ENCODE results near the gene ZNF804A.

ZNF804A gene

DNA sequence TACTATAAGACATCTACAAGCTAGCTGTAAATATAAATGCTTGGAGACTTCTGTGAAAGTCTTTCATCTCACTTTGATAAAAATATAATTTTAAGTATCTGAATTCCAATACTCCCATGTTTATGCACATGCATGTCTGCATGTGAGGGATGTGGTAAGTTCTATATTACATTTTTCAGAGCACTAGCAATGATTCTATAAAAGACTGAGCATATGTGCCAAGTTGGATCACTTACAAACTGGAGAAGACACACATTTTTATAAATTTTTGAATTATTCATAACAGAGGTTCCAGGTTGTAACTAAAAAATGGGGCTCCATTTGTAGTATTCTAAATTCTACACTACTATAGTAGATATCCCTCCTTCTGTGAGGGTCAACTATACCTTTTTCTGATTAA is 26.0 kb downstream of the ZNF804A start:
- H3K4me3 ChIP-seq (replicated peaks; ENCODE audit: low read depth, low read length) = no peak overlapping the region
- no peak for TF ChIP-seq CTCF (IDR thresholded peaks at IDR 0.05; ENCODE audit: low read length, missing control alignments)
- no peak for DNase-seq (ENCODE audit: low read depth)

- no peak overlapping the region for H3K4me3 ChIP-seq (replicated peaks; ENCODE audit: low read depth, low read length)
- no peak for TF ChIP-seq CTCF (IDR thresholded peaks at IDR 0.05; ENCODE audit: low read length, missing control alignments)
- DNase-seq (ENCODE audit: low read depth) = no peak
Measured at GRCh38 chr2:184628051-184628450, 29.7 kb downstream of the ZNF804A start.

DNA sequence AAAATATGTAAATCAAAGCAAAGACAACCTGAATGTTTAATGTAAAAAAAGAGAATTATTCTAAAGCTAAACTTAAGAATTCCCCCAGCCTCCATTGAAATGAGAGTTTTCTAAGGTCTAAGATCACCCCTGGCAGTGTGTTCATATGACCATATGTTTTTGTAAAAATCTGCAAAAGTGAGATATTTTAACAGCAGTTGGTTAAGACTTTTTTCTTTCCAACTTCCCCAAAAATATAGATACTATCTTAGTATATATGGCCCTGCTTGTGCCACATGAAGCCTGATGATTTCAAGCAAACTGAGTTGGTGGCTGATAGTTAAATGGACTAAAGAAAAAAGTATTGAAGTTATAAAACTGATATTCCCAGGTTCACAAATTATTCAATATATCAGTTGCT is 35.4 kb downstream of the ZNF804A start:
- H3K4me3 ChIP-seq (replicated peaks; ENCODE audit: low read depth, low read length) = no peak overlapping the region
- TF ChIP-seq CTCF (IDR thresholded peaks at IDR 0.05; ENCODE audit: low read length, missing control alignments) = no peak
- DNase-seq (ENCODE audit: low read depth) = no peak

DNA sequence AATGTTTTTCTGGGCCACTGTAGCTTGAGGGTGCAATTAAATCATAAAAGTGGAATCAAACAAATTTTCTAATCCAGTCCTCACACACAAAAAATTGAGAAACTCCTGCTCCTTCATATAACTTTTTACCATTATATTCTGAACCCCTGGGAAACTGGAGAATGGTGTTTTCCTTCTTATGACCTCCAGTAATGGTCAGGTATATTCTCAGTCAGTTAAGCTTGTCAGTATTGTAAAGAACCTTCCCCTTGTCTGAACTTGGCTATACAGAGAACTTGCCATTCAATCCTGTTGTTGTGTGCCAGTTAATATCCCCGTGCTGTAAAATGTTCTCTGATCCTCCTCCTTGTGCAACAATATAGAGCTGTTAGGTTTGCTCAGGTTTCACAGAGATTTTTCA is 39.5 kb downstream of the ZNF804A start:
- no peak for DNase-seq (ENCODE audit: low read depth)
- no peak for TF ChIP-seq CTCF (IDR thresholded peaks at IDR 0.05; ENCODE audit: low read length, missing control alignments)
- H3K4me3 ChIP-seq (replicated peaks; ENCODE audit: low read depth, low read length) = no peak overlapping the region

- no peak overlapping the region for H3K4me3 ChIP-seq (replicated peaks; ENCODE audit: low read depth, low read length)
- DNase-seq (ENCODE audit: low read depth) = peak; percentile 64
- peak; percentile 14 for TF ChIP-seq CTCF (IDR thresholded peaks at IDR 0.05; ENCODE audit: low read length, missing control alignments)
Measured at GRCh38 chr2:184644685-184645084, 46.4 kb downstream of the ZNF804A start.

GRCh38 chr2:184646177-184646576 is 47.8 kb downstream of the ZNF804A start:
- H3K4me3 ChIP-seq (replicated peaks; ENCODE audit: low read depth, low read length) = no peak overlapping the region
- TF ChIP-seq CTCF (IDR thresholded peaks at IDR 0.05; ENCODE audit: low read length, missing control alignments) = no peak
- peak; percentile 33 for DNase-seq (ENCODE audit: low read depth)

DNA sequence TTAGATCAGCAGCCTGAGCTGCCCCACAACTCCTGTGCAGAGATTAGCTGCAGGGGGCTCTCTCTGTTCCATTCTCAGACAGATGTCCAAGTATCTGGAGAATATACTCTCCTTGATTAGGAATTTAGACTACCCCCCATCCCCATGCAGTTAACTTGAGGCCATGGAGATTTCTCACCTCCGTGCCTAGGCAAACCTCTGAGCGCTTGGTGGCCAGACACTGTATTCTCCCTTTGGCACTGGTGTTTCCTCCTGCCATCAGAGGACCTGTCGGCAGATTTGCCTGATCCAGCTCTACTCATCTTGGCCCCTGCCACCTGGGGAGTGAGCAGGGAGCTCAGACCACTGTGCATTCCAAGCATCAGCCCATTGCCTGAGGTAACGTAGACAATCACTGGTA is 48.3 kb downstream of the ZNF804A start:
- DNase-seq (ENCODE audit: low read depth) = no peak
- no peak for TF ChIP-seq CTCF (IDR thresholded peaks at IDR 0.05; ENCODE audit: low read length, missing control alignments)
- no peak overlapping the region for H3K4me3 ChIP-seq (replicated peaks; ENCODE audit: low read depth, low read length)

All from fibroblast of pulmonary artery (primary cell).